H9 (cell line): ENCODE data around the gene GRIP1. TPM values are rescaled to one million over a fixed set of nuclear protein-coding genes. Genes with fewer than 3 reads are reported as not detected.

Experiments used
- DNase-seq: peaks from one replicate; pipeline ENCODE4 v3.0.0-alpha.2; 2017
- H2AFZ ChIP-seq: one replicate; pipeline ENCODE4 v1.6.1; 2013; ENCODE audit warnings: mild to moderate bottlenecking, low read length, control low read depth, moderate library complexity
- H2AK5ac ChIP-seq: 2 replicates; pipeline ENCODE4 v1.6.1; 2013; ENCODE audit warnings: low read length, control low read depth, mixed read lengths; ENCODE audit not compliant: insufficient read length
- H2BK120ac ChIP-seq: one replicate; pipeline ENCODE4 v1.6.1; 2013; ENCODE audit warnings: low read depth, mild to moderate bottlenecking, low read length, control low read depth, inconsistent platforms; ENCODE audit not compliant: poor library complexity, severe bottlenecking
- H2BK12ac ChIP-seq: 2 replicates; pipeline ENCODE4 v1.6.1; 2013; ENCODE audit warnings: low read length, control low read depth, mixed read lengths, low read depth; ENCODE audit not compliant: insufficient read length
- H2BK15ac ChIP-seq: 2 replicates; pipeline ENCODE4 v1.6.1; 2013; ENCODE audit warnings: low read depth, low read length, control low read depth
- H2BK20ac ChIP-seq: one replicate; pipeline ENCODE4 v1.6.1; 2013; ENCODE audit warnings: low read depth, mild to moderate bottlenecking, low read length, control low read depth, inconsistent platforms; ENCODE audit not compliant: poor library complexity, severe bottlenecking
- H2BK5ac ChIP-seq: 2 replicates; pipeline ENCODE4 v1.6.1; 2013; ENCODE audit warnings: low read length, control low read depth, mixed read lengths; ENCODE audit not compliant: insufficient read length
- H3K14ac ChIP-seq: 2 replicates; pipeline ENCODE4 v1.6.1; 2013; ENCODE audit warnings: low read length, control low read depth; ENCODE audit not compliant: insufficient read depth
- H3K18ac ChIP-seq: 2 replicates; pipeline ENCODE4 v1.6.1; 2013; ENCODE audit warnings: low read depth, mild to moderate bottlenecking, mixed read lengths, low read length, control low read depth; ENCODE audit not compliant: insufficient read length
- H3K23ac ChIP-seq: 2 replicates; pipeline ENCODE4 v1.6.1; 2013; ENCODE audit warnings: low read length, control low read depth, mixed read lengths, low read depth; ENCODE audit not compliant: insufficient read length
- H3K23me2 ChIP-seq: 2 replicates; pipeline ENCODE4 v1.6.1; 2013; ENCODE audit warnings: low read depth, mild to moderate bottlenecking, mixed read lengths, low read length, control low read depth; ENCODE audit not compliant: insufficient read length, poor library complexity, severe bottlenecking
- H3K27ac ChIP-seq: 2 replicates; pipeline ENCODE4 v1.5.1; 2013; ENCODE audit warnings: low read length, control low read depth, mixed read lengths, low read depth; ENCODE audit not compliant: insufficient read length
- H3K27me3 ChIP-seq: 2 replicates; pipeline ENCODE4 v1.6.1; 2013; ENCODE audit warnings: low read length, control low read depth, inconsistent platforms; ENCODE audit not compliant: insufficient read depth
- H3K4ac ChIP-seq: 2 replicates; pipeline ENCODE4 v1.6.1; 2013; ENCODE audit warnings: low read depth, mild to moderate bottlenecking, control low read depth, inconsistent platforms, low read length, moderate library complexity
- H3K4me1 ChIP-seq: 2 replicates; pipeline ENCODE4 v1.6.1; 2013; ENCODE audit warnings: low read length, control low read depth, inconsistent platforms; ENCODE audit not compliant: insufficient read depth
- H3K4me2 ChIP-seq: 2 replicates; pipeline ENCODE4 v1.6.1; 2013; ENCODE audit warnings: low read length, control low read depth, mixed read lengths; ENCODE audit not compliant: insufficient read length, insufficient read depth
- H3K56ac ChIP-seq: 2 replicates; pipeline ENCODE4 v1.6.1; 2013; ENCODE audit warnings: low read depth, mild to moderate bottlenecking, mixed read lengths, low read length, control low read depth; ENCODE audit not compliant: insufficient read length
- H3K79me1 ChIP-seq: 2 replicates; pipeline ENCODE4 v1.6.1; 2013; ENCODE audit warnings: low read depth, mild to moderate bottlenecking, moderate library complexity, low read length, control low read depth, inconsistent platforms; ENCODE audit not compliant: insufficient read depth, poor library complexity, severe bottlenecking
- H3K79me2 ChIP-seq: 2 replicates; pipeline ENCODE4 v1.6.1; 2013; ENCODE audit warnings: low read length, control low read depth, inconsistent platforms; ENCODE audit not compliant: insufficient read depth
- H3K9ac ChIP-seq: 2 replicates; pipeline ENCODE4 v1.6.1; 2013; ENCODE audit warnings: low read length, control low read depth, mixed read lengths; ENCODE audit not compliant: insufficient read length; ENCODE audit errors: extremely low read depth
- H3K9me3 ChIP-seq: one replicate; pipeline ENCODE4 v1.6.1; 2013; ENCODE audit warnings: low read depth, low read length, inconsistent platforms; ENCODE audit not compliant: control insufficient read depth
- H3T11ph ChIP-seq: one replicate; pipeline ENCODE4 v1.6.1; 2013; ENCODE audit warnings: mild to moderate bottlenecking, low read length, control low read depth, inconsistent platforms
- H4K20me1 ChIP-seq: one replicate; pipeline ENCODE4 v1.6.1; 2013; ENCODE audit not compliant: control insufficient read depth, insufficient read length, insufficient read depth
- H4K5ac ChIP-seq: 2 replicates; pipeline ENCODE4 v1.6.1; 2013; ENCODE audit warnings: low read depth, mild to moderate bottlenecking, mixed read lengths, low read length, control low read depth; ENCODE audit not compliant: insufficient read length
- H4K8ac ChIP-seq: replicated peaks from 2 replicates; pipeline ENCODE4 v1.6.1; 2013; ENCODE audit warnings: low read length, control low read depth, mixed read lengths, low read depth; ENCODE audit not compliant: insufficient read length
- H4K91ac ChIP-seq: 2 replicates; pipeline ENCODE4 v1.6.1; 2013; ENCODE audit warnings: low read depth, mild to moderate bottlenecking, moderate library complexity, mixed read lengths, low read length, control low read depth; ENCODE audit not compliant: insufficient read length
- H3K27ac Mint-ChIP-seq, 3 experiments: 2 replicates in 2 of 3; 3 replicates in 1 of 3; pipeline ENCODE4 v1.8.0; 2020 to 2021; ENCODE audit warnings: mixed read lengths in 3 of 3, mild to moderate bottlenecking in 1 of 3, moderate library complexity in 1 of 3
- H3K27me3 Mint-ChIP-seq: 2 replicates; pipeline ENCODE4 v1.8.0; 2021; ENCODE audit warnings: low read depth, mild to moderate bottlenecking, moderate library complexity, mixed read lengths
- H3K36me3 Mint-ChIP-seq, 3 experiments: 2 replicates in 2 of 3; 3 replicates in 1 of 3; pipeline ENCODE4 v1.8.0; 2020 to 2021; ENCODE audit warnings: low read depth in 3 of 3, mixed read lengths in 3 of 3; ENCODE audit not compliant: insufficient read depth in 1 of 3
- H3K4me1 Mint-ChIP-seq, 2 experiments: 2 replicates each; pipeline ENCODE4 v1.8.0; 2020; ENCODE audit warnings: mixed read lengths in 2 of 2
- H3K4me3 Mint-ChIP-seq, 2 experiments: 2 replicates in 1 of 2; 3 replicates in 1 of 2; pipeline ENCODE4 v1.8.0; 2020 to 2021; ENCODE audit warnings: mild to moderate bottlenecking in 2 of 2, mixed read lengths in 2 of 2, moderate library complexity in 1 of 2
- H3K9me3 Mint-ChIP-seq, 2 experiments: 2 replicates in 1 of 2; 3 replicates in 1 of 2; pipeline ENCODE4 v1.8.0; 2020; ENCODE audit warnings: mild to moderate bottlenecking in 2 of 2, mixed read lengths in 2 of 2, moderate library complexity in 1 of 2
- WGBS: extraction: QIAGEN DNeasy Blood & Tissue Kit; methylation state at CpG from one replicate; pipeline ENCODE4 v1.1.7; 2013; ENCODE audit warnings: missing lambda C conversion rate, low lambda C conversion rate, mixed read lengths; ENCODE audit not compliant: insufficient read length; ENCODE audit errors: extremely low coverage; 5-methylcytosine and 5-hydroxymethylcytosine counted together
- total RNA-seq: library from RNA; stranded (reverse); gene quantifications from 2 replicates; pipeline ENCODE4 v1.2.1, GENCODE V29; 2021
- TF ChIP-seq, protein P1 (sequence below): fragments of 200-600 bp; sonication (generic); conservative IDR thresholded peaks from 3 replicates; pipeline ENCODE4 v1.8.0; 2021; ENCODE audit warnings: antibody characterized with exemption, mild to moderate bottlenecking

GRIP1 gene
- total RNA-seq, 1 experiment from 2014 or later, result 19.5 TPM

DNA sequence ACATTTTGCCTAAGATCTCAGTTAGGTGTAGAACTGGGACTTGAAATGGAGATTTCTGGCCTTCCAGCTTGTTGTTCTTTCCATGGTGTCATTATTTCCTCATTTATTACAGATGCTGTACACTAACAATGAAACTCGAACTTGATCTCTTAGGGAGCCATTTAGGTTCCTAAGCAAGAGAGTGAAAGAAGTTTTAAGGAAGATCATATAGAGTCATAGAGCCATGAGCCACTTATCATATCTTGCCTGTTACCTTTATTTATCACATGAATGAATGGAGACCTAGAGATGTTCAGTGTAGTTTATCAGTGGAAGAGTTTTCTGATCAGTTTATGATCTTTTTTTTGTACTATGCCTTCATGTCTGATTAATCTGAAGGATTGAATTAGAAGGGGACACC is 366.7 kb downstream of the GRIP1 start:
- H2AK5ac ChIP-seq, result no peak overlapping the region
- no peak overlapping the region for H4K5ac ChIP-seq
- TF ChIP-seq, protein P1, sequence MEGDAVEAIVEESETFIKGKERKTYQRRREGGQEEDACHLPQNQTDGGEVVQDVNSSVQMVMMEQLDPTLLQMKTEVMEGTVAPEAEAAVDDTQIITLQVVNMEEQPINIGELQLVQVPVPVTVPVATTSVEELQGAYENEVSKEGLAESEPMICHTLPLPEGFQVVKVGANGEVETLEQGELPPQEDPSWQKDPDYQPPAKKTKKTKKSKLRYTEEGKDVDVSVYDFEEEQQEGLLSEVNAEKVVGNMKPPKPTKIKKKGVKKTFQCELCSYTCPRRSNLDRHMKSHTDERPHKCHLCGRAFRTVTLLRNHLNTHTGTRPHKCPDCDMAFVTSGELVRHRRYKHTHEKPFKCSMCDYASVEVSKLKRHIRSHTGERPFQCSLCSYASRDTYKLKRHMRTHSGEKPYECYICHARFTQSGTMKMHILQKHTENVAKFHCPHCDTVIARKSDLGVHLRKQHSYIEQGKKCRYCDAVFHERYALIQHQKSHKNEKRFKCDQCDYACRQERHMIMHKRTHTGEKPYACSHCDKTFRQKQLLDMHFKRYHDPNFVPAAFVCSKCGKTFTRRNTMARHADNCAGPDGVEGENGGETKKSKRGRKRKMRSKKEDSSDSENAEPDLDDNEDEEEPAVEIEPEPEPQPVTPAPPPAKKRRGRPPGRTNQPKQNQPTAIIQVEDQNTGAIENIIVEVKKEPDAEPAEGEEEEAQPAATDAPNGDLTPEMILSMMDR, result no peak
- H4K91ac ChIP-seq, result no peak overlapping the region
- H3K9me3 ChIP-seq, result no peaks in the 10 kb centered on the region
- no peak overlapping the region for H3T11ph ChIP-seq
- no peak overlapping the region for H4K8ac ChIP-seq
- H3K56ac ChIP-seq, result no peak overlapping the region
- H3K4me2 ChIP-seq, result no peak overlapping the region
- Mint-ChIP-seq H3K36me3 (peaks cover 4 to 31% (median 28%) of the 10 kb centered on the region in 3 experiments; a peak in 6 of 7 replicates), H3K4me3 (no peak overlapping the region), H3K27ac (no peak overlapping the region), H3K4me1 (no peaks in the 10 kb centered on the region), H3K9me3 (no peaks in the 10 kb centered on the region), H3K27me3 (no peaks in the 10 kb centered on the region)
- H2BK120ac ChIP-seq, result no peak overlapping the region
- H3K4me1 ChIP-seq, result no peaks in the 10 kb centered on the region
- no peak overlapping the region for H2BK5ac ChIP-seq
- H3K23ac ChIP-seq, result no peak overlapping the region
- H3K4ac ChIP-seq, result no peak overlapping the region
- H3K79me2 ChIP-seq, result no peaks in the 10 kb centered on the region
- no peak overlapping the region for H3K27ac ChIP-seq
- H2BK12ac ChIP-seq, result no peak overlapping the region
- no peak overlapping the region for H2AFZ ChIP-seq
- H3K14ac ChIP-seq, result no peak overlapping the region
- no peak overlapping the region for H3K9ac ChIP-seq
- WGBS, result no CpG with 5 or more reads among the region's 1 CpG
- no peak for DNase-seq
- H2BK15ac ChIP-seq, result no peak overlapping the region
- H3K79me1 ChIP-seq, result no peaks in the 10 kb centered on the region
- H3K27me3 ChIP-seq, result no peaks in the 10 kb centered on the region
- H4K20me1 ChIP-seq, result no peaks in the 10 kb centered on the region
- H3K18ac ChIP-seq, result no peak overlapping the region
- H2BK20ac ChIP-seq, result no peak overlapping the region
- no peaks in the 10 kb centered on the region for H3K23me2 ChIP-seq
